Measurements from ENCODE around the gene EVX2.

- no peak for TF ChIP-seq CTCF (IDR thresholded peaks at IDR 0.05)
- no peak for TF ChIP-seq POLR2A (IDR thresholded peaks at IDR 0.05)
Measured at GRCh38 chr2:176109946-176110345, 26.2 kb upstream of the EVX2 start.

Data from thyroid gland (tissue), 4 donors.